ENCODE measurements around the gene FBXO17. TPM values are rescaled to one million over a fixed set of nuclear protein-coding genes. Genes with fewer than 3 reads are reported as not detected.
"Not testable (repeated sequence)": the region's sequence is repeated elsewhere in the genome, so short reads cannot be mapped to it uniquely, and the experiment has no call there.

Gene FBXO17
- total RNA-seq, 5 donors from 2014 or later (not counting 1 experiment from before 2014, with no cell fraction given) = 0.18 to 0.46 (median 0.28) TPM; not detected in 2

DNA sequence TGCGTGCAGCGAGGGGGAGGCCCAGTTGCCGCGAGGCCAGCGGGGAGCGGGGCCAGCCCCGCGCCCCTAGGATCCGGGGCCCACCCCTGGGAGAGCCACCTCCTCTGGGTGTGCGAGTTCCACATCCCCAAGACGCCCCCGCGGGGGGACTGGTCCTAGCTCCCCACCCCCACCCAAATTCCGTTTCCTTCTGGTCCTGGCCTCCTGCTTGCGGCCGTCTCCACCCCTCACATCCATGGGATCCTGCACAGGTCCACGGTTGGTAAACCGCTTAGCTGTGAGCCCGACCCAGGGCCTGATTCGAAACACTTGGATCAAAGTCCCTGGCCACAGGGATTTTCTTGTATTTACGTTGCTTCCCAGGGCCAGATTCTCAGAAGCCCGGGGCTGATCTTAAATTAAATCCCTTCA, 324 bp upstream of the FBXO17 start:
- peaks cover 9 to 16% (median 11%) of the 10 kb centered on the region in 3 donors for H3K4me1 Mint-ChIP-seq
- H3K36me3 ChIP-seq (ENCODE audit: control insufficient read depth in 2 of 2, extremely low read depth in 1 of 2, insufficient read depth in 1 of 2, low read length in 1 of 2) = no peaks in the 10 kb centered on the region
- H3K36me3 Mint-ChIP-seq = no peaks in the 10 kb centered on the region
- H3K27ac Mint-ChIP-seq = peak overlapping the region in 1 of 2 donors; percentile 49
- peaks cover 40 to 42% of the 10 kb centered on the region in 2 donors for H3K27me3 Mint-ChIP-seq
- 36% methylated on average over 16 of the region's 22 CpGs for WGBS (ENCODE audit: insufficient coverage)
- no peak overlapping the region for H3K4me3 ChIP-seq (ENCODE audit: control insufficient read depth in 1 of 2, extremely low read depth in 1 of 2, low read length in 1 of 2)
- peak overlapping the region; percentile 43 to 73 (median 53) for H3K4me3 Mint-ChIP-seq
- H3K9me3 ChIP-seq = no peaks in the 10 kb centered on the region
- ChIA-PET CTCF (no interaction called here), POLR2A (interaction anchor here in 1 of 2 donors (0.6 kb wide), 1 partner anchor 950 kb away, joined by 8 read pairs; no protein-coding TSS in a partner anchor)
- ATAC-seq (replicated peaks in 1 of 4) (no peak), DNase-seq (no peak)
- H3K27ac ChIP-seq (ENCODE audit: low read length) = no peak overlapping the region
- H3K9me3 Mint-ChIP-seq = peaks cover 0 to 4% (median 0%) of the 10 kb centered on the region in 3 donors
- peaks cover 0 to 38% of the 10 kb centered on the region in 2 experiments for H3K27me3 ChIP-seq (replicated peaks in 1 of 2; ENCODE audit: control insufficient read depth in 2 of 2, extremely low read depth in 1 of 2, insufficient read depth in 2 of 2, low read length in 1 of 2)
- peaks cover 0 to 10% of the 10 kb centered on the region in 2 experiments for H3K4me1 ChIP-seq (ENCODE audit: control insufficient read depth in 1 of 2, extremely low read depth in 1 of 2, insufficient read depth in 2 of 2, low read length in 2 of 2)

DNA sequence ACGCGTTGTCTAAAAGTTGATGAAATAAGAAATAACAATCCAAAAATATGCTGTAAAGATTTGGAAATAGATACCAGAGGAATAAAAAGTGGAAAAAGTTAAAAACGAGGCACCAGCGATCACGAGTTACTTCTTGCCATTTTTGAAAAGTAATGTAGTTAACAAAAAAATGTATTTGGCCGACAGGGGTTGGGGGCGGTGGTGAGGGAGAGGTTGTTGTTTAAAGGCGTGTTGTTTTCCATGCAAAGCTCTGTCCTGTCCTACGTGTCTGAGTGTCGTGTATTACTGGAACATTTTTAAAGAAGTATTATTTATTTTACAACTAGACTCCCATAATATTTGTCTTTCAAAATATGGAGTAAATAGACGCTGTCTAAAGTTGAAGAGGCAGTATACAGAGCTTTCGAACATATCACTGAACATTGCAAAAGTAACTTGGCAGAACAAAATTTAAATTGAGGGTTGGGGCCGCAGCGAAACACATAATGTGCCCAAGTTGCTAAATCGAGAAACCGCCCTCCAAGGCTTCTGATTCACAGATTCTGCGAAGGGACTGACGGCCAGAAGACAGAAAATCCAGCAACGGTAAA, 823 bp downstream of the FBXO17 start:
- H3K4me1 ChIP-seq (ENCODE audit: control insufficient read depth in 1 of 2, extremely low read depth in 1 of 2, insufficient read depth in 2 of 2, low read length in 2 of 2) = peaks cover 0 to 10% of the 10 kb centered on the region in 2 experiments
- Mint-ChIP-seq H3K4me3 (peak overlapping the region in 2 of 3 donors; percentile 32 to 53), H3K27me3 (peaks cover 31 to 41% of the 10 kb centered on the region in 2 donors), H3K9me3 (no peaks in the 10 kb centered on the region), H3K4me1 (peaks cover 9 to 16% (median 11%) of the 10 kb centered on the region in 3 donors), H3K27ac (no peak overlapping the region), H3K36me3 (no peaks in the 10 kb centered on the region)
- peaks cover 0 to 38% of the 10 kb centered on the region in 2 experiments for H3K27me3 ChIP-seq (replicated peaks in 1 of 2; ENCODE audit: control insufficient read depth in 2 of 2, extremely low read depth in 1 of 2, insufficient read depth in 2 of 2, low read length in 1 of 2)
- H3K4me3 ChIP-seq (ENCODE audit: control insufficient read depth in 1 of 2, extremely low read depth in 1 of 2, low read length in 1 of 2) = no peak overlapping the region
- no peak overlapping the region for H3K27ac ChIP-seq (ENCODE audit: low read length)
- POLR2A ChIA-PET = no interaction called here
- no peaks in the 10 kb centered on the region for H3K36me3 ChIP-seq (ENCODE audit: control insufficient read depth in 2 of 2, extremely low read depth in 1 of 2, insufficient read depth in 1 of 2, low read length in 1 of 2)
- WGBS (ENCODE audit: insufficient coverage) = 89% methylated on average over 10 of the region's 19 CpGs
- CTCF ChIA-PET = interaction anchor here (0.6 kb wide), 2 partner anchors 13 to 341 kb away, joined by 5 to 7 read pairs; no protein-coding TSS in a partner anchor
- H3K9me3 ChIP-seq = no peaks in the 10 kb centered on the region
- no peak for ATAC-seq (replicated peaks in 1 of 4)
- DNase-seq = no peak

DNA sequence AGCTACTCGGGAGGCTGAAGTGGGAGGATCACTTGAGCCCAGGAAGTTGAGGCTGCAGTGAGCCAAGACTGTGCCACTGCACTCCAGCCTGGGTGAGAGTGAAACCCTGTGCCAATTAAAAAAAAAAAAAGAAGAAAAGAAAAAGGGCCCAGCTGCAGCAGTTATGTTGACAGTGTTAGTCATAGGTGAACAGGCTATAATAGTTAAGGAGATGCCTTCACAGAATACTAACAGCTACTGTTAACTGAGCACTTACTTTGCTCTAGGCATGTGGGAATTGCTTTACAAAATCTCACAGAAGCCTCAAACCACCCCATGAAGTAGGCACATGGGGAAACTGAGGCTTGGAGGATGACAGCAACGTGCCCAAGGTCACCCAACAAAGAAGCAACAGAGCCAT, 3.9 kb downstream of the FBXO17 start:
- Histone ChIP-seq H3K36me3 (ENCODE audit: control insufficient read depth in 2 of 2, extremely low read depth in 1 of 2, insufficient read depth in 1 of 2, low read length in 1 of 2) (no peaks in the 10 kb centered on the region), H3K27me3 (replicated peaks in 1 of 2; ENCODE audit: control insufficient read depth in 2 of 2, extremely low read depth in 1 of 2, insufficient read depth in 2 of 2, low read length in 1 of 2) (peaks cover 0 to 23% of the 10 kb centered on the region in 2 experiments), H3K27ac (ENCODE audit: low read length) (no peak overlapping the region), H3K4me1 (ENCODE audit: control insufficient read depth in 1 of 2, extremely low read depth in 1 of 2, insufficient read depth in 2 of 2, low read length in 2 of 2) (peaks cover 0 to 10% of the 10 kb centered on the region in 2 experiments), H3K4me3 (ENCODE audit: control insufficient read depth in 1 of 2, extremely low read depth in 1 of 2, low read length in 1 of 2) (no peak overlapping the region), H3K9me3 (no peaks in the 10 kb centered on the region)
- H3K9me3 Mint-ChIP-seq = no peaks in the 10 kb centered on the region
- peaks cover 21 to 23% of the 10 kb centered on the region in 2 donors for H3K27me3 Mint-ChIP-seq
- CTCF ChIA-PET = no interaction called here
- peaks cover 9 to 16% (median 11%) of the 10 kb centered on the region in 3 donors for H3K4me1 Mint-ChIP-seq
- no peaks in the 10 kb centered on the region for H3K36me3 Mint-ChIP-seq
- no peak for DNase-seq
- no peak overlapping the region for H3K27ac Mint-ChIP-seq
- no peak overlapping the region for H3K4me3 Mint-ChIP-seq
- WGBS (ENCODE audit: insufficient coverage) = 67% methylated on average over 1 of the region's 2 CpGs
- POLR2A ChIA-PET = interaction anchor here in 1 of 2 donors (0.7 kb wide), 1 partner anchor 378 kb away, joined by 8 read pairs; no protein-coding TSS in a partner anchor
- ATAC-seq (replicated peaks in 1 of 4) = no peak

DNA sequence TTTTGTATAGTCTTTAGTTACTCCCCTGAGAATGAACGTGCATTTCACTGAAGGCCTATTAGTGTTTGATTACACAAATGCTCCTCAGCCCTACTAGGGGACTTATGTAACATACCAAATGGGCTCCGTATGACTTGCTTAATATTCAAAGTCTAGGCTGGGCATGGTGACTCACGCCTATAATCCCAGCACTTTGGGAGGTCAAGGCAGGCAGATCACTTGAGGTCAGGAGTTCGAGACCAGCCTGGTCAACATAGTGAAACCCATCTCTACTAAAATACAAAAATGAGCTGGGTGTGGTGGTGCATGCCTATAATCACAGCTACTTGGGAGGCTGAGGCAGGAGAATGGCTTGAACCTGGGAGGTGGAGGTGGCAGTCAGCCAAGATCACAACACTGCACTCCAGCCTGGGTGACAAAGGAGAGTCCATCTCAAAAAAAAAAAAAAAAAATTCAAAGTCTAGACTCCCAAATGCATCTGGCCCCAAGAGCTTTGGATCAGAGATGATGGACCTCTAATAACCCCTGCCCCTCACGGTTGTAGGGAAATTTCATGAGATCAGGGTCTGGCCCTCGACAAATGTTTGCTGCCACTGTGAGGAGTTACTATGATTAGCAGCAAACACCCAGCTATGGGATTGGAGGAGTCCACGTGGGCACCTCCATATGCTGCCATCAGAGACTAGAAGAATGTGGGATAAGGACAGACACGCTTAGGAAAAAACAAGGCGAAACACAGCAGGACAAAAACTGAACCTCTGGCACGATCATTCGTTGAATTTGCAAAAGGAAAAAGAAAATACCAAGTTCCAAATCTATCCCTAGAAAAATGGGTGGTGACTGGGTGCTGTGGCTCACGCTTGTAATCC, 4.6 kb downstream of the FBXO17 start:
- no peak overlapping the region for H3K27ac Mint-ChIP-seq
- no peaks in the 10 kb centered on the region for H3K36me3 Mint-ChIP-seq
- no peaks in the 10 kb centered on the region for H3K36me3 ChIP-seq (ENCODE audit: control insufficient read depth in 2 of 2, extremely low read depth in 1 of 2, insufficient read depth in 1 of 2, low read length in 1 of 2)
- peaks cover 0 to 15% of the 10 kb centered on the region in 2 experiments for H3K27me3 ChIP-seq (replicated peaks in 1 of 2; ENCODE audit: control insufficient read depth in 2 of 2, extremely low read depth in 1 of 2, insufficient read depth in 2 of 2, low read length in 1 of 2)
- H3K27me3 Mint-ChIP-seq = peaks cover 15 to 16% of the 10 kb centered on the region in 2 donors
- WGBS (ENCODE audit: insufficient coverage) = 87% methylated on average over 4 of the region's 12 CpGs
- no peaks in the 10 kb centered on the region for H3K9me3 ChIP-seq
- no peak overlapping the region for H3K4me3 ChIP-seq (ENCODE audit: control insufficient read depth in 1 of 2, extremely low read depth in 1 of 2, low read length in 1 of 2)
- H3K4me3 Mint-ChIP-seq = no peak overlapping the region
- ATAC-seq (replicated peaks in 1 of 4) (no peak), DNase-seq (no peak)
- POLR2A ChIA-PET = interaction anchor here in 1 of 2 donors (0.7 kb wide), 1 partner anchor 379 kb away, joined by 8 read pairs; no protein-coding TSS in a partner anchor
- H3K27ac ChIP-seq (ENCODE audit: low read length) = no peak overlapping the region
- CTCF ChIA-PET = interaction anchor here in 1 of 2 donors (0.5 kb wide), 1 partner anchor 17 kb away, joined by 4 read pairs; no protein-coding TSS in a partner anchor
- peaks cover 1 to 9% (median 4%) of the 10 kb centered on the region in 3 donors for H3K4me1 Mint-ChIP-seq
- H3K9me3 Mint-ChIP-seq = no peaks in the 10 kb centered on the region
- H3K4me1 ChIP-seq (ENCODE audit: control insufficient read depth in 1 of 2, extremely low read depth in 1 of 2, insufficient read depth in 2 of 2, low read length in 2 of 2) = peaks cover 0 to 6% of the 10 kb centered on the region in 2 experiments

DNA sequence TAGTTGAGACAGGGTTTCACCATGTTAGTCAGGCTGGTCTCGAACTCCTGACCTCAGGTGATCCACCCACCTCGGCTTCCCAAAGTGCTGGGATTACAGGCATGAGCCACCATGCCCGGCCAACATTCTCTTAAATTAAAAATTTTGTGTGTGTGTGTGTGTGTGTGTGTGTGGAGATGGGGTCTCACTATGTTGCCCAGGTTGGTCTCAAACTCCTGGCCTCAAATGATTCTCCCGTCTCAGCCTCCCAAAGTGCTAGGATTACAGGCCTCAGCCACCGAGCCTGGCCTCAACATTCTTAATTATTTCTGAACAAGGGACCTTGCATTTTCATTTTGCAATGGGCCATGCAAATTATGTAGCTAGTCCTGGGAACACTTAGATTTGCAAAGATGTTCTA, 9.4 kb downstream of the FBXO17 start:
- H3K36me3 Mint-ChIP-seq; H3K9me3 Mint-ChIP-seq; POLR2A ChIA-PET; H3K36me3 ChIP-seq (ENCODE audit: control insufficient read depth in 2 of 2, extremely low read depth in 1 of 2, insufficient read depth in 1 of 2, low read length in 1 of 2); H3K27ac ChIP-seq (ENCODE audit: low read length); DNase-seq; H3K9me3 ChIP-seq; ATAC-seq (replicated peaks in 1 of 4); H3K4me3 Mint-ChIP-seq; H3K4me1 Mint-ChIP-seq; H3K27ac Mint-ChIP-seq; H3K4me3 ChIP-seq (ENCODE audit: control insufficient read depth in 1 of 2, extremely low read depth in 1 of 2, low read length in 1 of 2); H3K4me1 ChIP-seq (ENCODE audit: control insufficient read depth in 1 of 2, extremely low read depth in 1 of 2, insufficient read depth in 2 of 2, low read length in 2 of 2): not testable (repeated sequence)
- WGBS (ENCODE audit: insufficient coverage) = 93% methylated on average over 3 of the region's 5 CpGs
- CTCF ChIA-PET = interaction anchor here in 1 of 2 donors (0.6 kb wide), 1 partner anchor 306 kb away, joined by 4 read pairs; no protein-coding TSS in a partner anchor
- peaks cover 8 to 13% of the 10 kb centered on the region in 2 donors for H3K27me3 Mint-ChIP-seq
- H3K27me3 ChIP-seq (replicated peaks in 1 of 2; ENCODE audit: control insufficient read depth in 2 of 2, extremely low read depth in 1 of 2, insufficient read depth in 2 of 2, low read length in 1 of 2) = peaks cover 0 to 17% of the 10 kb centered on the region in 2 experiments

DNA sequence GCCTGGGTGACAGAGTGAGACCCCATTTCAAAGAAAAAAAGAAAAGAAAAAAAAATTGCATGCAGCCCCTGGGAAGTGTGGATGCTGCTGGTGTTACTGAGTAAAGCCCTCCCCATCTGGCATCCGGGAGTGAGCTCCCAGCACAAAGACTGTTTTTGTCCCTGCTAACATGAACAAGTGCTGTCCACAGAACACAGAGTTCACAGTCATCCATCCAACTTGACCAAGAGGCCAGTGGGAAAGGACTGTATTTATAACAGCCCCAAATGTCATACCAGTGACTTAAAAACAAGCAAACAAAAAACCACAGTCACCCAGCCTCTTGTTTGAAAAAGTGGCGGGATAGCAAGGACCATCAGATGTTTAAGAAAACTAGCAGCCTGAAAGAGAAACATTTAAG, 10.8 kb downstream of the FBXO17 start:
- Histone ChIP-seq H3K4me1 (ENCODE audit: control insufficient read depth in 1 of 2, extremely low read depth in 1 of 2, insufficient read depth in 2 of 2, low read length in 2 of 2) (peaks cover 0 to 7% of the 10 kb centered on the region in 2 experiments), H3K27me3 (replicated peaks in 1 of 2; ENCODE audit: control insufficient read depth in 2 of 2, extremely low read depth in 1 of 2, insufficient read depth in 2 of 2, low read length in 1 of 2) (peaks cover 0 to 17% of the 10 kb centered on the region in 2 experiments), H3K4me3 (ENCODE audit: control insufficient read depth in 1 of 2, extremely low read depth in 1 of 2, low read length in 1 of 2) (no peak overlapping the region), H3K27ac (ENCODE audit: low read length) (no peak overlapping the region), H3K36me3 (ENCODE audit: control insufficient read depth in 2 of 2, extremely low read depth in 1 of 2, insufficient read depth in 1 of 2, low read length in 1 of 2) (no peaks in the 10 kb centered on the region), H3K9me3 (no peaks in the 10 kb centered on the region)
- peaks cover 3% of the 10 kb centered on the region for H3K36me3 Mint-ChIP-seq
- ChIA-PET CTCF (no interaction called here), POLR2A (no interaction called here)
- 86% methylated on average over 1 of the region's 2 CpGs for WGBS (ENCODE audit: insufficient coverage)
- no peak for DNase-seq
- ATAC-seq (replicated peaks in 1 of 4) = no peak
- peaks cover 4 to 8% (median 6%) of the 10 kb centered on the region in 3 donors for H3K4me1 Mint-ChIP-seq
- H3K27me3 Mint-ChIP-seq = peaks cover 8 to 13% of the 10 kb centered on the region in 2 donors
- no peaks in the 10 kb centered on the region for H3K9me3 Mint-ChIP-seq
- no peak overlapping the region for H3K27ac Mint-ChIP-seq
- no peak overlapping the region for H3K4me3 Mint-ChIP-seq

All from T-cell (primary cell).